Measurements from ENCODE around the gene RNF212. TPM values are rescaled to one million over a fixed set of nuclear protein-coding genes. Genes with fewer than 3 reads are reported as not detected.

The RNF212 gene
- total RNA-seq, 2 experiments from 2014 or later = 2.4 to 5.6 TPM

- Mint-ChIP-seq H3K27me3 (peaks cover 1% of the 10 kb centered on the region), H3K36me3 (ENCODE audit: low read depth) (no peaks in the 10 kb centered on the region), H3K4me3 (no peak overlapping the region), H3K9me3 (ENCODE audit: low read depth) (no peaks in the 10 kb centered on the region), H3K27ac (no peak overlapping the region), H3K4me1 (no peaks in the 10 kb centered on the region)
- ChIA-PET POLR2A (no interaction called here), CTCF (interaction anchor here (1.1 to 1.2 kb wide), 2 partner anchors 22 to 34 kb away, joined by 4 read pairs; no protein-coding TSS in a partner anchor)
- intact Hi-C loops (cut with DNase I, micrococcal nuclease) = no loop called here
- no peak for ATAC-seq
- DNase-seq = no peak
Measured at GRCh38 chr4:1097553-1097952, 15.8 kb downstream of the RNF212 start.

- CTCF ChIA-PET = interaction anchor here (1.1 kb wide), 1 partner anchor 34 kb away, joined by 4 read pairs; no protein-coding TSS in a partner anchor
- DNase-seq = no peak
- Mint-ChIP-seq H3K4me3 (no peak overlapping the region), H3K36me3 (ENCODE audit: low read depth) (no peaks in the 10 kb centered on the region), H3K4me1 (no peaks in the 10 kb centered on the region), H3K27me3 (peaks cover 1% of the 10 kb centered on the region), H3K9me3 (ENCODE audit: low read depth) (no peaks in the 10 kb centered on the region), H3K27ac (no peak overlapping the region)
- ATAC-seq = no peak
- POLR2A ChIA-PET = no interaction called here
- intact Hi-C loops (cut with DNase I, micrococcal nuclease) = no loop called here
Measured at GRCh38 chr4:1096841-1097240, 16.5 kb downstream of the RNF212 start.

- no peak overlapping the region for H3K27ac Mint-ChIP-seq
- no peak overlapping the region for H3K4me3 Mint-ChIP-seq
- H3K4me1 Mint-ChIP-seq = no peaks in the 10 kb centered on the region
- ATAC-seq (no peak), DNase-seq (no peak)
- ChIA-PET CTCF (no interaction called here), POLR2A (no interaction called here)
- intact Hi-C loops (cut with DNase I, micrococcal nuclease) = no loop called here
- no peaks in the 10 kb centered on the region for H3K9me3 Mint-ChIP-seq (ENCODE audit: low read depth)
- H3K27me3 Mint-ChIP-seq = peaks cover 1% of the 10 kb centered on the region
- H3K36me3 Mint-ChIP-seq (ENCODE audit: low read depth) = peaks cover under 1% of the 10 kb centered on the region
Measured at GRCh38 chr4:1094336-1094690, 19.1 kb downstream of the RNF212 start.

GRCh38 chr4:1093391-1094335 is 19.7 kb downstream of the RNF212 start:
- no peak overlapping the region for H3K27ac Mint-ChIP-seq
- H3K4me3 Mint-ChIP-seq = no peak overlapping the region
- intact Hi-C loops (cut with DNase I, micrococcal nuclease) = no loop called here
- ATAC-seq = no peak
- ChIA-PET CTCF (no interaction called here), POLR2A (no interaction called here)
- no peak for DNase-seq
- no peaks in the 10 kb centered on the region for H3K9me3 Mint-ChIP-seq (ENCODE audit: low read depth)
- H3K27me3 Mint-ChIP-seq = peaks cover 1% of the 10 kb centered on the region
- H3K36me3 Mint-ChIP-seq (ENCODE audit: low read depth) = peaks cover 2% of the 10 kb centered on the region
- H3K4me1 Mint-ChIP-seq = no peaks in the 10 kb centered on the region

GRCh38 chr4:1092983-1093361 is 20.4 kb downstream of the RNF212 start:
- CTCF ChIA-PET = no interaction called here
- Mint-ChIP-seq H3K9me3 (ENCODE audit: low read depth) (peaks cover 5% of the 10 kb centered on the region), H3K4me3 (no peak overlapping the region), H3K4me1 (no peaks in the 10 kb centered on the region), H3K27me3 (peaks cover 1% of the 10 kb centered on the region), H3K36me3 (ENCODE audit: low read depth) (peaks cover 4% of the 10 kb centered on the region), H3K27ac (no peak overlapping the region)
- DNase-seq (no peak), ATAC-seq (no peak)
- intact Hi-C loops (cut with DNase I, micrococcal nuclease) = no loop called here
- POLR2A ChIA-PET = no interaction called here

GRCh38 chr4:1092026-1092982 is 21.1 kb downstream of the RNF212 start:
- Mint-ChIP-seq H3K9me3 (ENCODE audit: low read depth) (peaks cover 7% of the 10 kb centered on the region), H3K36me3 (ENCODE audit: low read depth) (peaks cover 8% of the 10 kb centered on the region), H3K27me3 (peaks cover 1% of the 10 kb centered on the region), H3K27ac (no peak overlapping the region), H3K4me3 (no peak overlapping the region), H3K4me1 (no peaks in the 10 kb centered on the region)
- ChIA-PET POLR2A (no interaction called here), CTCF (interaction anchor here (0.7 to 0.8 kb wide), 2 partner anchors 9 to 10 kb away, joined by 3 read pairs; no protein-coding TSS in a partner anchor)
- no peak for ATAC-seq
- intact Hi-C loops (cut with DNase I, micrococcal nuclease) = no loop called here
- DNase-seq = no peak

- H3K27me3 Mint-ChIP-seq = peaks cover 1% of the 10 kb centered on the region
- POLR2A ChIA-PET = interaction anchor here (0.6 kb wide), 1 partner anchor 67 kb away, joined by 6 read pairs; no protein-coding TSS in a partner anchor
- no peak overlapping the region for H3K4me3 Mint-ChIP-seq
- H3K4me1 Mint-ChIP-seq = no peaks in the 10 kb centered on the region
- intact Hi-C loops (cut with DNase I, micrococcal nuclease) = no loop called here
- DNase-seq (no peak), ATAC-seq (no peak)
- H3K27ac Mint-ChIP-seq = no peak overlapping the region
- H3K9me3 Mint-ChIP-seq (ENCODE audit: low read depth) = peaks cover 7% of the 10 kb centered on the region
- CTCF ChIA-PET = interaction anchor here (0.7 to 1.2 kb wide), 3 partner anchors 8 to 261 kb away, joined by 3 read pairs; no protein-coding TSS in a partner anchor
- H3K36me3 Mint-ChIP-seq (ENCODE audit: low read depth) = peaks cover 8% of the 10 kb centered on the region
Measured at GRCh38 chr4:1091561-1091995, 21.8 kb downstream of the RNF212 start.

GRCh38 chr4:1090465-1091440 is 22.6 kb downstream of the RNF212 start:
- no peaks in the 10 kb centered on the region for H3K4me1 Mint-ChIP-seq

GRCh38 chr4:1090036-1090435 is 23.3 kb downstream of the RNF212 start:
- no peak for DNase-seq
- ChIA-PET CTCF (interaction anchor here (0.6 to 0.9 kb wide), 3 partner anchors 16 to 512 kb away, joined by 3 to 4 read pairs (median 3); no protein-coding TSS in a partner anchor), POLR2A (no interaction called here)
- intact Hi-C loops (cut with DNase I, micrococcal nuclease) = no loop called here
- no peaks in the 10 kb centered on the region for H3K4me1 Mint-ChIP-seq
- peaks cover 4% of the 10 kb centered on the region for H3K27me3 Mint-ChIP-seq
- H3K36me3 Mint-ChIP-seq (ENCODE audit: low read depth) = peaks cover 8% of the 10 kb centered on the region
- H3K4me3 Mint-ChIP-seq = no peak overlapping the region
- H3K9me3 Mint-ChIP-seq (ENCODE audit: low read depth) = peaks cover 7% of the 10 kb centered on the region
- H3K27ac Mint-ChIP-seq = no peak overlapping the region
- no peak for ATAC-seq

More at GRCh38 chr4:1090465-1091440, 22.6 kb downstream of the RNF212 start:
- Mint-ChIP-seq H3K36me3 (ENCODE audit: low read depth) (peaks cover 8% of the 10 kb centered on the region), H3K27ac (no peak overlapping the region), H3K9me3 (ENCODE audit: low read depth) (peaks cover 7% of the 10 kb centered on the region), H3K4me3 (no peak overlapping the region), H3K27me3 (peaks cover 3% of the 10 kb centered on the region)
- ChIA-PET POLR2A (interaction anchor here (0.6 kb wide), 1 partner anchor 68 kb away, joined by 6 read pairs; no protein-coding TSS in a partner anchor), CTCF (interaction anchor here (0.6 to 1.2 kb wide), 5 partner anchors 11 to 513 kb away, joined by 3 to 4 read pairs (median 3); no protein-coding TSS in a partner anchor)
- ATAC-seq (peak; percentile 51), DNase-seq (no peak)
- intact Hi-C loops (cut with DNase I, micrococcal nuclease) = no loop called here

- intact Hi-C loops (cut with DNase I, micrococcal nuclease) = no loop called here
- peaks cover 6% of the 10 kb centered on the region for H3K27me3 Mint-ChIP-seq
- H3K36me3 Mint-ChIP-seq (ENCODE audit: low read depth) = peaks cover 8% of the 10 kb centered on the region
- H3K27ac Mint-ChIP-seq = no peak overlapping the region
- no peak overlapping the region for H3K4me3 Mint-ChIP-seq
- H3K9me3 Mint-ChIP-seq (ENCODE audit: low read depth) = peaks cover 7% of the 10 kb centered on the region
- DNase-seq (no peak), ATAC-seq (no peak)
- H3K4me1 Mint-ChIP-seq = no peaks in the 10 kb centered on the region
- POLR2A ChIA-PET = no interaction called here
- CTCF ChIA-PET = no interaction called here
Measured at GRCh38 chr4:1087371-1087770, 26.0 kb downstream of the RNF212 start.
